Mesothelial cell of epicardium (in vitro differentiated cells): ENCODE results near the gene NSUN7. TPM values are rescaled to one million over a fixed set of nuclear protein-coding genes. Genes with fewer than 3 reads are reported as not detected.

ENCODE experiments used
- DNase-seq, 2 experiments: peaks; one replicate each; pipeline ENCODE4 v3.0.0; 2021; ENCODE audit warnings: low spot score in 2 of 2; ENCODE audit not compliant: unreplicated experiment in 2 of 2
- H3K27ac Mint-ChIP-seq: 2 replicates; pipeline ENCODE4 v1.8.0; 2021; ENCODE audit warnings: mixed read lengths
- H3K27me3 Mint-ChIP-seq: 2 replicates; pipeline ENCODE4 v1.8.0; 2021; ENCODE audit warnings: low read depth, mixed read lengths
- H3K36me3 Mint-ChIP-seq: 2 replicates; pipeline ENCODE4 v1.8.0; 2021; ENCODE audit warnings: mixed read lengths
- H3K4me1 Mint-ChIP-seq: 2 replicates; pipeline ENCODE4 v1.8.0; 2021; ENCODE audit warnings: mixed read lengths
- H3K4me3 Mint-ChIP-seq: 2 replicates; pipeline ENCODE4 v1.8.0; 2021; ENCODE audit warnings: mild to moderate bottlenecking, moderate library complexity, mixed read lengths
- H3K9me3 Mint-ChIP-seq: 2 replicates; pipeline ENCODE4 v1.8.0; 2021; ENCODE audit warnings: mixed read lengths
- CTCF ChIP-seq: fragments of 200-600 bp; sonication (generic); IDR thresholded peaks from one replicate; pipeline ENCODE4 v1.5.0; 2021; ENCODE audit warnings: antibody characterized with exemption; ENCODE audit not compliant: unreplicated experiment
- total RNA-seq: library from RNA; stranded (reverse); gene quantifications from 3 replicates; pipeline ENCODE4 v1.2.1, GENCODE V29; 2021

The NSUN7 gene
- total RNA-seq, 1 donor from 2014 or later = 21.8 TPM

DNA sequence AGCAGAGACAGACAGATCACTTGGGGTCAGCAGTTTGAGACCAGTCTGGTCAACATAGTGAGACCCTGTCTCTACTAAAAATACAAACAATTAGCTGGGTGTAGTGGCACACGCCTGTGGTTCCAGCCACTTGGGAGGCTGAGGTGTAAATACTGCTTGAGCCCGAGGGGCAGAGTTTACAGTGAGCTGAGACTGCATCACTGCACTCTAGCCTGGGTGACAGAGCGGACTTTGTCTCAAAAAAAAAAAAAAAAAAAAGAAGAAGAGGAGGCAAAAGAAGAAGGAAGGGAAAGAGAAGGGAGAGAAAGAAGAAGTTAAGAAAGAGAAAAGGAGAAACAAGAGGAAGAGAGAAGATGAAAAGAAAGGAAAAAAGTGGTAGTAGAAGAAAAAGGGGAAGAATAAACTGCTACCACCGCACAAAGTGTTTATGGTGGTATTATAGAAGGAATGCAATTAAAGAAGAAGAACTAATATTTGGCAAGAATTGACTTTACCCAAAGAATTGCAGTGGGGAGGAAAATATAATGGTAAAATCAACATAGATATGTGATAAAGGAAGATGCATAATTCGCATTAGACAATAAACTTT lies 19.6 kb upstream of the NSUN7 start:
- no peaks in the 10 kb centered on the region for H3K36me3 Mint-ChIP-seq
- H3K4me1 Mint-ChIP-seq = peaks cover 15% of the 10 kb centered on the region
- no peak for TF ChIP-seq CTCF
- H3K4me3 Mint-ChIP-seq = no peak overlapping the region
- no peak for DNase-seq
- no peaks in the 10 kb centered on the region for H3K27me3 Mint-ChIP-seq
- H3K9me3 Mint-ChIP-seq = no peaks in the 10 kb centered on the region
- H3K27ac Mint-ChIP-seq = no peak overlapping the region

GRCh38 chr4:40731361-40731760 lies 18.4 kb upstream of the NSUN7 start:
- Mint-ChIP-seq H3K4me3 (no peak overlapping the region), H3K27ac (no peak overlapping the region), H3K4me1 (peaks cover 15% of the 10 kb centered on the region), H3K27me3 (no peaks in the 10 kb centered on the region), H3K9me3 (no peaks in the 10 kb centered on the region), H3K36me3 (no peaks in the 10 kb centered on the region)
- no peak for DNase-seq
- no peak for TF ChIP-seq CTCF

DNA sequence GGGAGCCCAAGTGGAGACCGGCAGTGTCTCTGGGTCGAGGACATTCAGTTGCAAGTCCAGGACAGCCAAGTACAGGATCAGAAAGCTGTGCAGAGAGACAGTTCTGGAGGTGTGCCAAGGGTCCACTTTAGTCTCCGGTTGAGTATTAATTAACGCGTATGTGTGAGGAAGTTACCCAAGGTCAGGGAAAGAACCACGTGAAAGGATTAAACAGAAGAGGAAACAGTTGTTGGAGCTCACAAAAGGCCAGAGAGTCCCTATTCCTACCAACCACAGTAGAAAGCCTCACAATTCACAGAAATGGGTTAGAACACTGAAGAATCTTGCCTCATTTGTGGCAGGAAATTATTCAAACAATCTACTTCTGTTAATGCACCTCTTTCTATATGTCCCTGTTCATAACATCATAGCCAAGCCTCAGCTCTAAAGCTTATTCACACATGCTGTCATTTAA lies 17.9 kb upstream of the NSUN7 start:
- TF ChIP-seq CTCF = no peak
- Mint-ChIP-seq H3K4me3 (no peak overlapping the region), H3K27me3 (no peaks in the 10 kb centered on the region), H3K36me3 (no peaks in the 10 kb centered on the region), H3K4me1 (peaks cover 15% of the 10 kb centered on the region), H3K27ac (no peak overlapping the region), H3K9me3 (no peaks in the 10 kb centered on the region)
- DNase-seq = no peak

DNA sequence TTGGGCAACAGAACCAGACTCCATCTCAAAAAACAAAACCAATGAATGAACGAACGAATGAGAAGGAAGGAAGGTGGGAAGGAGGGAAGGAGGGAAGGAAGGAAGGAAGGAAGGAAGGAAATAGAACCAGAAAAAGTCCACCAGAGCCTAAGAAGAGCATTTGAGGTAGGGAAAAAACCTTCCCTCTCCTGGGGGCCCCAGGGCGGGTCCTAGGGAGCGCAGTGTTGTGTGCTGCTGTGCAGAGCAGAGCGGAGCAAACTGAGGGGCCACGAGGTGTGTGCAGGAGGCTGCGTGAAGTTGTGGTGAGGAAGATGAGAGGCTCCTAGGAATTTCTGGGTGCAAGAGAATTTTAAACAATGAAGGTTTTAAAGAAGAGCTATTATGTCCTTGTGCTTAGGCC lies 16.0 kb upstream of the NSUN7 start:
- Mint-ChIP-seq H3K27me3 (no peaks in the 10 kb centered on the region), H3K4me3 (no peak overlapping the region), H3K36me3 (no peaks in the 10 kb centered on the region), H3K4me1 (peaks cover 10% of the 10 kb centered on the region), H3K9me3 (no peaks in the 10 kb centered on the region), H3K27ac (no peak overlapping the region)
- no peak for DNase-seq
- no peak for TF ChIP-seq CTCF

- Mint-ChIP-seq H3K9me3 (no peaks in the 10 kb centered on the region), H3K27ac (no peak overlapping the region), H3K4me1 (peaks cover 10% of the 10 kb centered on the region), H3K27me3 (no peaks in the 10 kb centered on the region), H3K36me3 (no peaks in the 10 kb centered on the region), H3K4me3 (no peak overlapping the region)
- TF ChIP-seq CTCF = no peak
- no peak for DNase-seq
These were observed 15.3 kb upstream of the NSUN7 start for GRCh38 chr4:40734497-40734896.

GRCh38 chr4:40736910-40737309 lies 12.8 kb upstream of the NSUN7 start:
- no peaks in the 10 kb centered on the region for H3K36me3 Mint-ChIP-seq
- no peak overlapping the region for H3K27ac Mint-ChIP-seq
- TF ChIP-seq CTCF = no peak
- no peak overlapping the region for H3K4me3 Mint-ChIP-seq
- peaks cover 6% of the 10 kb centered on the region for H3K4me1 Mint-ChIP-seq
- DNase-seq = no peak
- H3K9me3 Mint-ChIP-seq = no peaks in the 10 kb centered on the region
- H3K27me3 Mint-ChIP-seq = no peaks in the 10 kb centered on the region
